A673 (cell line): ENCODE measurements around the gene TSG101.

Source experiments
- CTCF ChIP-seq: fragments of 300-800, 200-600 bp; sonication (generic); conservative IDR thresholded peaks from 2 replicates; pipeline ENCODE4 v1.5.1; 2017; ENCODE audit warnings: low read depth, mild to moderate bottlenecking, antibody characterized with exemption, low read length, moderate library complexity, mixed read lengths
- EZH2 ChIP-seq: fragments of 200-600 bp; sonication (generic); IDR thresholded peaks from 2 replicates; pipeline ENCODE4 v1.6.1; 2017; ENCODE audit warnings: borderline replicate concordance, low read depth, mild to moderate bottlenecking, mixed read lengths, antibody characterized with exemption, low read length; ENCODE audit not compliant: poor library complexity, severe bottlenecking

GRCh38 chr11:18564149-18564548, 37.4 kb upstream of the TSG101 start:
- TF ChIP-seq CTCF (no peak), EZH2 (no peak)
